ENCODE results near the gene PSMD10. TPM values are rescaled to one million over a fixed set of nuclear protein-coding genes. Genes with fewer than 3 reads are reported as not detected.

PSMD10 gene
- total RNA-seq, 2 experiments from 2014 or later: 36.1 to 37.3 TPM

GRCh38 chrX:108114541-108114940 lies 23.2 kb upstream of the PSMD10 start:
- no peak overlapping the region for H3K4me3 Mint-ChIP-seq
- H3K4me1 Mint-ChIP-seq: no peaks in the 10 kb centered on the region
- no peak overlapping the region for H3K27ac Mint-ChIP-seq
- POLR2A ChIA-PET: no interaction called here
- no peak for DNase-seq
- CTCF ChIA-PET: no interaction called here
- no peaks in the 10 kb centered on the region for H3K27me3 Mint-ChIP-seq
- no peaks in the 10 kb centered on the region for H3K36me3 Mint-ChIP-seq (ENCODE audit: low read depth)
- H3K9me3 Mint-ChIP-seq: no peaks in the 10 kb centered on the region

- no peaks in the 10 kb centered on the region for H3K27me3 Mint-ChIP-seq
- H3K36me3 Mint-ChIP-seq (ENCODE audit: low read depth): peaks cover 5% of the 10 kb centered on the region
- no peaks in the 10 kb centered on the region for H3K9me3 Mint-ChIP-seq
- CTCF ChIA-PET: no interaction called here
- no peak overlapping the region for H3K4me3 Mint-ChIP-seq
- DNase-seq: no peak
- POLR2A ChIA-PET: no interaction called here
- H3K27ac Mint-ChIP-seq: no peak overlapping the region
- no peaks in the 10 kb centered on the region for H3K4me1 Mint-ChIP-seq
Observed at GRCh38 chrX:108105473-108105872, 14.1 kb upstream of the PSMD10 start.

GRCh38 chrX:108097380-108097779 lies 6.0 kb upstream of the PSMD10 start:
- H3K4me3 Mint-ChIP-seq: no peak overlapping the region
- CTCF ChIA-PET: no interaction called here
- no peak overlapping the region for H3K27ac Mint-ChIP-seq
- DNase-seq: no peak
- peaks cover 13% of the 10 kb centered on the region for H3K4me1 Mint-ChIP-seq
- H3K27me3 Mint-ChIP-seq: no peaks in the 10 kb centered on the region
- H3K9me3 Mint-ChIP-seq: no peaks in the 10 kb centered on the region
- H3K36me3 Mint-ChIP-seq (ENCODE audit: low read depth): no peaks in the 10 kb centered on the region
- POLR2A ChIA-PET: no interaction called here

GRCh38 chrX:108091878-108092291 lies 543 bp upstream of the PSMD10 start:
- Mint-ChIP-seq H3K4me1 (peaks cover 30% of the 10 kb centered on the region), H3K9me3 (no peaks in the 10 kb centered on the region), H3K27me3 (no peaks in the 10 kb centered on the region), H3K4me3 (no peak overlapping the region), H3K27ac (no peak overlapping the region), H3K36me3 (ENCODE audit: low read depth) (peaks cover 5% of the 10 kb centered on the region)
- POLR2A ChIA-PET: interaction anchor here (0.8 to 1.8 kb wide), 4 partner anchors 31 to 463 kb away, joined by 3 to 16 read pairs (median 6); partner anchors contain the start of gene PRPS1
- CTCF ChIA-PET: no interaction called here
- no peak for DNase-seq

GRCh38 chrX:108090491-108091263 lies 665 bp downstream of the PSMD10 start:
- Mint-ChIP-seq H3K27me3 (no peaks in the 10 kb centered on the region), H3K27ac (no peak overlapping the region), H3K4me1 (peaks cover 30% of the 10 kb centered on the region), H3K4me3 (no peak overlapping the region), H3K36me3 (ENCODE audit: low read depth) (peaks cover 5% of the 10 kb centered on the region), H3K9me3 (no peaks in the 10 kb centered on the region)
- CTCF ChIA-PET: interaction anchor here (1.0 kb wide), 1 partner anchor 70 kb away, joined by 3 read pairs; no protein-coding TSS in a partner anchor
- POLR2A ChIA-PET: interaction anchor here (0.9 to 1.8 kb wide), 6 partner anchors 32 to 462 kb away, joined by 3 to 16 read pairs (median 4); partner anchors contain the start of gene PRPS1
- no peak for DNase-seq

GRCh38 chrX:108088511-108088910 lies 2.8 kb downstream of the PSMD10 start:
- CTCF ChIA-PET: no interaction called here
- no peak overlapping the region for H3K4me3 Mint-ChIP-seq
- no peak for DNase-seq
- no peaks in the 10 kb centered on the region for H3K9me3 Mint-ChIP-seq
- H3K4me1 Mint-ChIP-seq: peaks cover 23% of the 10 kb centered on the region
- POLR2A ChIA-PET: no interaction called here
- no peaks in the 10 kb centered on the region for H3K27me3 Mint-ChIP-seq
- no peak overlapping the region for H3K27ac Mint-ChIP-seq
- peaks cover 10% of the 10 kb centered on the region for H3K36me3 Mint-ChIP-seq (ENCODE audit: low read depth)

- H3K4me1 Mint-ChIP-seq: peaks cover 17% of the 10 kb centered on the region
- H3K27ac Mint-ChIP-seq: no peak overlapping the region
- no peaks in the 10 kb centered on the region for H3K27me3 Mint-ChIP-seq
- ChIA-PET POLR2A (no interaction called here), CTCF (no interaction called here)
- no peaks in the 10 kb centered on the region for H3K9me3 Mint-ChIP-seq
- no peak overlapping the region for H3K4me3 Mint-ChIP-seq
- DNase-seq: no peak
- H3K36me3 Mint-ChIP-seq (ENCODE audit: low read depth): peaks cover 10% of the 10 kb centered on the region
Observed at GRCh38 chrX:108087792-108088191, 3.5 kb downstream of the PSMD10 start.

- CTCF ChIA-PET: no interaction called here
- Mint-ChIP-seq H3K4me1 (no peaks in the 10 kb centered on the region), H3K4me3 (no peak overlapping the region), H3K27ac (no peak overlapping the region), H3K9me3 (no peaks in the 10 kb centered on the region), H3K36me3 (ENCODE audit: low read depth) (peaks cover 5% of the 10 kb centered on the region), H3K27me3 (no peaks in the 10 kb centered on the region)
- DNase-seq: no peak
- POLR2A ChIA-PET: no interaction called here
Observed at GRCh38 chrX:108081110-108081509, 10.2 kb downstream of the PSMD10 start.

GRCh38 chrX:108072746-108073145 lies 18.6 kb downstream of the PSMD10 start:
- Mint-ChIP-seq H3K4me3 (no peak overlapping the region), H3K27me3 (peaks cover 4% of the 10 kb centered on the region), H3K36me3 (ENCODE audit: low read depth) (no peaks in the 10 kb centered on the region), H3K27ac (no peak overlapping the region), H3K9me3 (no peaks in the 10 kb centered on the region), H3K4me1 (no peaks in the 10 kb centered on the region)
- POLR2A ChIA-PET: no interaction called here
- no peak for DNase-seq
- CTCF ChIA-PET: interaction anchor here (1.3 kb wide), 1 partner anchor 51 kb away, joined by 3 read pairs; no protein-coding TSS in a partner anchor

- ChIA-PET CTCF (interaction anchor here (1.4 kb wide), 1 partner anchor 51 kb away, joined by 9 read pairs; no protein-coding TSS in a partner anchor), POLR2A (no interaction called here)
- no peaks in the 10 kb centered on the region for H3K4me1 Mint-ChIP-seq
- H3K27me3 Mint-ChIP-seq: peaks cover 4% of the 10 kb centered on the region
- H3K36me3 Mint-ChIP-seq (ENCODE audit: low read depth): no peaks in the 10 kb centered on the region
- no peak overlapping the region for H3K27ac Mint-ChIP-seq
- no peak overlapping the region for H3K4me3 Mint-ChIP-seq
- DNase-seq: no peak
- no peaks in the 10 kb centered on the region for H3K9me3 Mint-ChIP-seq
Observed at GRCh38 chrX:108071578-108071977, 19.8 kb downstream of the PSMD10 start.

GRCh38 chrX:108070891-108071290 lies 20.5 kb downstream of the PSMD10 start:
- ChIA-PET POLR2A (no interaction called here), CTCF (interaction anchor here (0.7 to 1.4 kb wide), 2 partner anchors 49 to 50 kb away, joined by 5 to 9 read pairs; no protein-coding TSS in a partner anchor)
- Mint-ChIP-seq H3K4me1 (no peaks in the 10 kb centered on the region), H3K4me3 (no peak overlapping the region), H3K27me3 (peaks cover 4% of the 10 kb centered on the region), H3K36me3 (ENCODE audit: low read depth) (no peaks in the 10 kb centered on the region), H3K9me3 (no peaks in the 10 kb centered on the region), H3K27ac (no peak overlapping the region)
- no peak for DNase-seq

GRCh38 chrX:108068121-108068520 lies 23.2 kb downstream of the PSMD10 start:
- no peaks in the 10 kb centered on the region for H3K9me3 Mint-ChIP-seq
- H3K36me3 Mint-ChIP-seq (ENCODE audit: low read depth): no peaks in the 10 kb centered on the region
- no peaks in the 10 kb centered on the region for H3K4me1 Mint-ChIP-seq
- ChIA-PET POLR2A (no interaction called here), CTCF (interaction anchor here (1.2 kb wide), 1 partner anchor 47 kb away, joined by 4 read pairs; no protein-coding TSS in a partner anchor)
- peaks cover 4% of the 10 kb centered on the region for H3K27me3 Mint-ChIP-seq
- DNase-seq: no peak
- H3K4me3 Mint-ChIP-seq: no peak overlapping the region
- H3K27ac Mint-ChIP-seq: no peak overlapping the region

GRCh38 chrX:108064613-108065012 lies 26.7 kb downstream of the PSMD10 start:
- H3K4me1 Mint-ChIP-seq: no peaks in the 10 kb centered on the region
- no peaks in the 10 kb centered on the region for H3K36me3 Mint-ChIP-seq (ENCODE audit: low read depth)
- H3K9me3 Mint-ChIP-seq: no peaks in the 10 kb centered on the region
- no peak overlapping the region for H3K27ac Mint-ChIP-seq
- DNase-seq: no peak
- ChIA-PET CTCF (no interaction called here), POLR2A (no interaction called here)
- no peak overlapping the region for H3K4me3 Mint-ChIP-seq
- peaks cover 2% of the 10 kb centered on the region for H3K27me3 Mint-ChIP-seq

GRCh38 chrX:108064001-108064400 lies 27.3 kb downstream of the PSMD10 start:
- Mint-ChIP-seq H3K36me3 (ENCODE audit: low read depth) (no peaks in the 10 kb centered on the region), H3K27ac (no peak overlapping the region), H3K9me3 (no peaks in the 10 kb centered on the region), H3K4me3 (no peak overlapping the region), H3K4me1 (no peaks in the 10 kb centered on the region), H3K27me3 (no peaks in the 10 kb centered on the region)
- POLR2A ChIA-PET: no interaction called here
- CTCF ChIA-PET: no interaction called here
- DNase-seq: no peak
